NCI-H1105 treated with DMSO at 0.1 percent for 48 hours (cell line): ENCODE data around the gene KCNN2.
A peak's percentile ranks its signal among the peaks of the same experiment; 100 is the strongest.

Experiments used
- DNase-seq: peaks from one replicate; lab custom pipeline; 2025; lab: John Stamatoyannopoulos, UW

Gene KCNN2

DNA sequence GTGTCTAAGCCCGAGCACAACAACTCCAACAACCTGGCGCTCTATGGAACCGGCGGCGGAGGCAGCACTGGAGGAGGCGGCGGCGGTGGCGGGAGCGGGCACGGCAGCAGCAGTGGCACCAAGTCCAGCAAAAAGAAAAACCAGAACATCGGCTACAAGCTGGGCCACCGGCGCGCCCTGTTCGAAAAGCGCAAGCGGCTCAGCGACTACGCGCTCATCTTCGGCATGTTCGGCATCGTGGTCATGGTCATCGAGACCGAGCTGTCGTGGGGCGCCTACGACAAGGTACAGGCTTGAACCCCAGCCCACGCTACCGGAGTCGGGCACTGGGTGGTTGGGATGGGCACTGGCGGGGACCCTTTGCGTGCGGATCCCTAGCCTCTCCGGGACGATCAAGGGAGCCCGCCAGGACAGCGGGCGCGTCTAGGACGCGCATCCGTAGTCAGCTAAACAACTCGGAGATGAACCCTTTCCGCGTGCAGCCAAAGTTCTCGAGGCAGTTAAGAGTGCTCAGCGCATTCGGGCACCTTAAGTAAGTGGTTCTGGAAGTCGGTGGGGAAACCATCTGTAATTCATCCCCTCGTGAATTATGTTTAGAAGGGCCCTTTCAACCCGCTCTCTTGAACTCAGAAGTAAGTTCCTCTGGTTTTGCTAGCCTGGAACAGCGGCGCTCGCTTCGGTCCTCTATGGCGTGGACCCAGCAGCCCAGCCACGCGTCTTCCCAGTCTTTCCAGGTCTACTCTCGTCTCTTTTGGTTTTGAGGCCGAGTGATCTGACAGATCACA is 1.3 kb downstream of the KCNN2 start:
- no peak for DNase-seq

DNA sequence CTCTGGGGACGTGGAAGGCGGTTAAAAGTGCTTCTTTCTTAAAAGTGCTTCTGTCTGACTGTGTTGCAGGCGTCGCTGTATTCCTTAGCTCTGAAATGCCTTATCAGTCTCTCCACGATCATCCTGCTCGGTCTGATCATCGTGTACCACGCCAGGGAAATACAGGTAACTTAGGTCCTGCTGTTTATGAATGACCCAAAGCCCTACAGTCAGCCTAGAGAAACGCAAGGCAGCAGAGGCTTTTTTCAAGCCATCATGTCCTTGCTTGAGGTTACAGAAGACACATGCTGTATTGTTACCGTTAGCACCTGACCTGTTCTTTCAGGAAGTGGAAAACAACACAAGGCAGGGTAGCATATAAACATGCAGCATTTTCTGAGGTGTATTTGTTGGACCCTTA is 2.0 kb downstream of the KCNN2 start:
- DNase-seq = no peak

DNA sequence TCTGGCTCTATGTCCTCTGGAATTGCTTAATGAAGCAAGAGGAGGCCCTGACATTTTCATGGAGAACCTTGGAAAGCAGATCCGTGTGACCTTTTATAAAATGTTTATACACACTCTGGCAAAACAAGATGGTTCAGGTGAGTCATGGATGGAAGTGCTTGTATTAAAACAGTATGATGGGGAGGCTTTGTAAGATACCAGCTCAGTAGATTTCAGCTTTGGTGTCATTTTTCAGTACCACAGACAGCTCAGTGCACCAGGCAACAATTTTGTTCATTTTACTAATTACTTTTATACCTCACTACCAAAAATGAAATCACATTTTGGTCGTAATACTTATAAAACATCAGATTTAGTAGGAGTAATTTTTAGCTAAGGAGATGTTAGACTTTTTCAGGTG is 5.2 kb downstream of the KCNN2 start:
- no peak for DNase-seq

DNA sequence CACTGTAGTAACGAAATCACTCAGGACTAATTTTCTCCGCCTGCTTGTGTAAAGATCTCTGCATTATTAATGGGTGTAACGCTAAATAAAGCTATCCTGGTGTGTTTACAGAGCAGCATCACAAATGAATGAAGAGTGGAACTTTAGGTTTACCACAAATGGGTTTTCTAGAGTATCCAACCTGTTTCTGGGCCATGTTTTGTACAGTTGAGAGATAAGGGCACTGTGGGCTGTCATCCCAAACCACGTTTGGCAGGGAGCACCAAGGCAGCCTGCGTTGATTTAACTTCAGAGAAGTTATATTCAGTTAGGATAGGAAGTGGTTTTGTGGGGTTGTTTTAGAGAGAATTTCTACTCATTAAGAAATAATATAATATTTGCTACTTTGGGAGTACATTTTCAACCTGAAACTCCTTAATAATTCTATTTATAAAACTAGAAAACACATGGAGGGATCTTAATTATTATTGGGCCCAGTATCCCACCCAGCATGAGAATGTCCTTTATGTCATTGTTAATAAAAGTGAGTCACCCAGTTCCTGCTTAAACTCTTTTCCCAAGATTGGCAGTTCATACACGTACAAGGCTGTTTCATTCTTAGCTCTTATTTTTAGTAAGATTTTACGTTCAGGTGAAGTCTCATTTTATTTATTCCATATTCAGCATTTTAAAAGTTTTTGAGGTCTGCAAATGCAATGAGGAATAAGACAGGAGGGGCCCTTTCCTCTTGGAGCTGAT is 8.0 kb downstream of the KCNN2 start:
- no peak for DNase-seq

DNA sequence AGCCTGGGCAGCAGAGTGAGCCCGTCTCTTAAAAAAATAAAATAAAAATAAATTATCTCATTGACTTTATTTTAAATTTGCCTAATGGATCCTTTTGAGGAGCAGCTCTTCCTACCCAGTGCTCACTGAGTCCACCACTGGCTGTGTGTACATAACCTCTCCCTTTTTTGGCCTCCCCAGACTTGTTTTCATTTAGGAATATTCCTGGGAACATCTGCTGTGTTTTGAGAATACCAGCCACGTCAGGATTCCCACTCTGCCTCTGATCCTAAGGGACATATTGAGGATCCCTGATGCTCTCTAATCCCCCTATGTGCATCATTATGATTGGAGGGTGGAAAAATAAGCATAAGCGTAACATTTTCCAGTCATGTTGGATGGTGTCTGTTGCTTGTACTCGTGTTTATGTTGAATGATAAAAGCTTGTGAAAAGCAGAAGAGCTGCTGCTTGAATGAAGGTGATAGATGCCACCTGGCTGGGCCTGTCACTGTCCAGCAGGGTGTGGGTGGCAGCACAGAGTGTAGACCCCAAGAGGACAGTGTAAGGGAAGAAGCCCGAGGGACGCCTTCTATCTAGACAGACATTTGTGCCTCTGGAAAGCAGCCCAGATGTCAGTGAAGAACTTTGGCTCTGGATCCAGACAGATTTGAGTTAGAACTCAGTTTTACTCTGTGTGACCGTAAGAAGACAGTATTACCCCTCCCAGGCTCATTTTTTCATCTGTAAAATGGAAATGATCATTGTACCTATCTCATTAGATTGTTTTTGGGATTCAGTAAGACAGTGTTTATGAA is 15.4 kb downstream of the KCNN2 start:
- DNase-seq = no peak

DNA sequence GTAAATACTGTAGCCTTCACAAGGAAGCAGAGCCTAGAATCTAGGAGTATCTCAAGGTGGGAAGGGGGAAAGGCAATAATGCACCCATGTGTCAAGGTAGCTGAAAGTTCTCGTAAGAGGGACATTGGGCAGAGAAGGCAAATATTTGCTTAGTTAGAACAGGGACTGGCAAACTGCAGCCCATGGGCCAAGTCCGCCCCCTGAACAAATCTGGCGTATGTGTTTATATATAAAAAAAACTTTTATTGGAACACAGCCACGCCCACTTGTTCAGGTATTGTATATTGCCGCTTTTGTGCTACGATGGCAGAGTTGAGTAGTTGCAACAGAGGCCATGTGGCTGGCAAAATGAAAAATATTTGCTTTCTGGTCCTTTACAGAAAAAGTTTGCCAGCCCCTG is 16.1 kb downstream of the KCNN2 start:
- no peak for DNase-seq

DNA sequence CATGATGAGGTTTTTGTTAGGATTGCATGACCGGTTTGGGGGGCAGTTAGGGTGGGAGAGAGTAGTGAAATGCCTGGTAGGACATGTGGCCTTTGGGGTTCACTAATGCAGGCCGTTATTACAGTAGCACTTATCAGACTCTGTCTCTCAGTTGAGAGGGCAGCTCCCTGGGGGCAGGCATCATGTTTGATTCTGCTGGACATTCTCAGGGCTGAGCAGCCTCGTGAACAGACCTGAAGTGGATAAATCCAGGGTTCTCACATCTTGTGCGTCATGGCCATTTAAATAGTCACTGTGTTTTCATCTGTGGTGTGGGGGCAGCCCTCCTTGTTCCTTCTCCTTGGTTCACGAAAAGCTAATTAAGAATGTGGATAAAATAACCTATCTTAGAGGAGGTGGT is 18.9 kb downstream of the KCNN2 start:
- DNase-seq = no peak

DNA sequence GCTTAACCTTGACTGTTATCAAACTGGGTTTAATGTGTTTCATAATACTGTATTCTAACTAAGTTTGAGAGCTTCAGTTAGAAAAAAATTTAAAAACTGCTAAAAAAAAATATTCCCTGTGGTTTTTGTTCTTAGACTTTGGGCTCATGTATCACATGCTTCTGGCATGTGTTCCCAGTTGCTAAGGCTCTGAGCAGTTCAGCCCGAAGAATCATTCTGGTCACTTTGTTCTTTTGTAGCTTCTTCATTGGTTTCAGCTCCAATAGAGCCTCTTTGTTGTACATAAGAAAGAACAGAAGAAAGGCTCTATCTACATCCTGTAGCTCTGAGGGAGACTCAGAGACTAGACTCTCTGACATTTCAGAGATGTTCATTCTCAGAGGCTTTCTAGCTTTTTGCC is 25.6 kb downstream of the KCNN2 start:
- DNase-seq = no peak

DNA sequence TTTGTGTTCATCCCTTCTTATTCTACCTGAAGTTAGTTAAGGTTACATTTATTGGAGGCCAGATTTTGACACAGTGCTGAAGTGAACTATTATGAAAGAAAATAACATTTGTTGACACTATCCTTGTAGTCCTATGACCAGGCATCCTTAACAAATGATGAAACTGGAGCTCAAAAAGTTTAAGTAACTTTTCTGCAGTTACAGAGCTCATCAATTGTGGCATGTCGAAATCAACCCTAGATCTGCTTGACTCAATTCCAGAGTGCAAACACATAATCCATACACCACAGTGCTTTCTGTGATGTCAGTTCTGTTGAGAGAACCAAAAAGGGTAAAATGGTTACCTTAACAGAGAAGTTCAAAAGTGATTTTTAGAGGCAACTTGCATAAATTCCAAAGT is 28.6 kb downstream of the KCNN2 start:
- no peak for DNase-seq

DNA sequence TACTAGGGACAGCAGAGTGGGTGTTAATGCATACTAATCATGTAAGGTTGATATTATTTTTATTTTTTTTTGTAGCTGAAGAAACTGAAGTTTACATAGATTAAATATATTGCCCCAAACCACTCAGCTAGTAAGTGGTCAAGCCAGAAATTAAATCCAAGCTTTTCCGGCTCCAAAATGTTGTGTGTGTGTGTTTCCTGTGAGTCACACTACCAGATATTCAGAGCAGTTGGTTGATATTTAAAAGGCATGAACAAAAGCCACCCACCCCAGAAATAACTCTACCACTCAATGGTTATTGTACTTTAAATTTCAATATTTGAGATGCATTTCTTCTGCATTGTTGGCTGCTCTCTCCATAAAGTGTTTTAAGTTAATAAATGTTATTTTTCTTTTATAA is 29.5 kb downstream of the KCNN2 start:
- no peak for DNase-seq

DNA sequence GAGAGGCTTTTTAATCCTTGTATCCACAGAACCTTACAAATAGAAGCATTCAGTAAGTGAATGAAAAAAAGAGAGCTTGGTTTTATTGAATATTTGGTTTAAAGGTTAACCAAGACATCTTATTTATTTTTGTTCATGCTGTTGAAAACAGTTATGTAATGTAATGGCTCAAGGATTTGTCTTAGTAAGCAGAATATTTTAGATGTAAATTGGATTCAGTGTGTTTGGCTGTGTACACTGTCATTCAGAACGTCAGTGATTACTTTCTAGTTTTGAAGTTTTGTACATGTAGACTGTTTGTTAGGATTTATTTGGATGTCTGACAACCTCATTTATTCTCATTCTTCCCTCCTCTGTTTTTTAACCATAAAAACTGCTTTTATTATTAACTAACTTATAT is 31.3 kb downstream of the KCNN2 start:
- DNase-seq = no peak

DNA sequence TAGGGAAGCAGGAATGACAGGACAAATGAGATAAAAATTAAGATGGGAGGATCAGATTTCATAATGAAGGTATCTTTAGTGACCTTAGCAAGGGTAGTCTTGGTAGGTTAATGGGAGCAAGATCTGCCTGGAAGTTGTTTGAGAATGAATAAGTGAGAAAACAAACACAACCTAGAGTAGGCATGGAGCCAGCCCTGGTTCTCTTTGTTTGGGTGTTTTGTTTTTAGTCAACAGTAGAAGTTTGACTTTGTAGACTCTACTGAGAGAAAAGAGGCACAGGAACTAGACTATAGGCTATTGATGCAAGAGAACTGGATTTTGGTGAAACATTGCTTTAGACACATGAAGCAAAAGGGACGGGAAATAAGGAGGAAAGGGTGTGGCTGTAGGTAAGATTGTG is 40.3 kb downstream of the KCNN2 start:
- no peak for DNase-seq

DNA sequence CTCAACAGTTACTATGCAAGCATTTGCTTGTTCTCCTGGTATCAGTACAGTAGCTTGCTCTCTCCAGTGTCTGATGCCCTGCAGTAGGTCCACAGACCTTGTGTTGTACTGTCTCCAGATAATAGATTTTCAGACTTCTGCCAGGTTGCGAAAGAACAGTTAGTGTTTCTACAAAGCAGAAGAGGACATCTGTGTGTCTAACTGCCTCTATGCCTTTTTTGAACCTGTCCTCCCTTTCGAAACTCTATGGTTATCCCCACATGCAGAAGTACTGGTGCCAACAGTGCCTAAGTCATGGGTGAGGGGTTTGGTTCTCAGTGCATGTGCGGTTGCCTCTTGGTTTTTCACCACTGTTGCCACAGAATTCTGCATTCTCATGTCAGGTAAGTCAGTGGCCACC is 45.9 kb downstream of the KCNN2 start:
- DNase-seq = no peak

DNA sequence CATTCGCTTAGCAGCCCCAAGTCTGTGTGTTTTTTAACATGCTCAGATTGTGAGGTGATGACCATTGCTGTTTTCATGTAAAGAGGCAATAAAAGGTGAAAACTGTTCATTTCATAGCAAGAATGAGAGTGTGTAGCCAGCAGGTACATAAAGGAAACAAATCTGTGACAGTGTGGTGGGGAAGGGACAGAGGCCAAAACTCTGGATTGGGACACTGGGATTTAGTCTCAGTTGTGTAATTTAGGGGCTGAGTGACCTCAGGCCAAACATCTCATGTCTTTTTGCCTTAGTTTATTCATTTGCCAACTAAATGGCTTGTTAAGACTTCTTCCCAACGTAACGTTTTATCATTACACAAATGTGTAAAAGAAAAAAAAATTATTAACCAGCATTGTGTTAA is 47.0 kb downstream of the KCNN2 start:
- no peak for DNase-seq

DNA sequence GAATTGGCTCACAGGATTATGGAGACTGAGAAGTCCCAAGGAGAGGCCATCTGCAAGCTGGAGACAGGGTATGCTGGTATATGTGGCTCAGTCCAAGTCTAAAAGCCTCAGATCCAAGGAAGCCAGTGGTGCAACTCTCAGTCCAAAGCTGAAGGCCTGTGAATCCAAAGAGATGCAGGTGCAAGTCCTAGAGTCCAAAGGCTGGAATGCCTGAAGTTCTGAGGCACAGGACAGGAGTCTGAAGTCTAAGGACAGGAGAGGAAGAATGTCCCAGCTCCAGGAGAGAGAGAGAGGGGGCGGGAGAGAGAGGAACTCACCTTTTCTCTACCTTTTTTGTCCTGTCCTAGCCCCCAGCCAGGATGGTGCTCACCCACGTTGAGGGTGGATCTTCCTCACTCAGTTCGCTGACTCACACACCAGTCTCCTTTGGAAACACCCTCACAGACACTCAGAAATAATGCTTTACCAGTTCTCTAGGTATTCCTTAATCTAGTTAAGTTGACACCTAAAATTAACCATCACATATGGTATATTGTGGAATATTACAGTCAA is 49.6 kb downstream of the KCNN2 start:
- no peak for DNase-seq

DNA sequence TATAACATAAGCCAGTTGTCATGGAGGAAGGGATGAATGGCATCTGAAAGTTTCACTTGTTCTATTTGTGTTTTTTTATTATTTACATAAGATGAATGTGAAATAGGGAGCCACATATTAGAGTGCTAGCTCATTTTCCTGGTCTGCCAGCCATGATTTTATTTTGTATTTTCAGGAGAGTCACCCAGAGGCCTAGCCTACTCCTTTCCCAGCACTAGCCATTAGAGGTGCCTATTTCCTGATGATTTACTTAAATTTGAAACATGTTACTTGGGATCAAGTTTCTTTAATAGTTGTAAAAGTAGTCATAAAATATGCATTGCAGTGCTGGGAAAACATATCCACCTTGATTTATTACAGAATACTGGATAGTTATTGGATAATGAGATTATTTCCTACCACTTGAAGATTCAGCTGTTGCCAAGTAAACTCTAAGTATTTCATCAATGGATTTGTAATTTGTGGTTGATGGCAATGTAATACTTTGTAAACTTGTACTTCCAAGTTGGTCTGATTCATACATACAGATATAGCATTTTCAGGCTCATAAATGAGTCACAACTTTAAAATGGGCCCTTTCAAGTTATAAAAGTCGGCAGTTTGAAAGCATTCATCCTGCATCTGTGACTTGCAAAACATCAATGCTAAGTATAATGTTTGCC is 50.8 kb downstream of the KCNN2 start:
- peak; percentile 54 for DNase-seq

DNA sequence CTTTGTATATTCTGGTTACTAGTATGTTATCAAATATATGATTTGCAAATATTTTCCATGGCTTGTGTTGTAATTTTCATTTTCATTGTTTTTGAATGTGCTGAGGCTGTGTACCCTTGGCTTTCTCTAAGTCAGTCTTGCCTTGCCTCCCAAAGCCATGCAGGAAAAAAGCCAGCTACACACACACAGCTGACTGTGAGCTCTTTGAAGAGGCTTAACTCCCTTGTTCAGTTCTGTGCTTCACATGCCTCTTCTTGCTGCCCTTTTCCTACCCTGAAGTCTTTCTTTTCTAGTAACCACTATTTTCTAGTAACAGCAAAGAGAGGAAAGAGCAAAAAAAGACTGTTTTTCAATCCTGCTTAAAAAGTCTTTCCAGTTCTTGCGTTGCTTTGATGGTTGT is 53.9 kb downstream of the KCNN2 start:
- DNase-seq = no peak

DNA sequence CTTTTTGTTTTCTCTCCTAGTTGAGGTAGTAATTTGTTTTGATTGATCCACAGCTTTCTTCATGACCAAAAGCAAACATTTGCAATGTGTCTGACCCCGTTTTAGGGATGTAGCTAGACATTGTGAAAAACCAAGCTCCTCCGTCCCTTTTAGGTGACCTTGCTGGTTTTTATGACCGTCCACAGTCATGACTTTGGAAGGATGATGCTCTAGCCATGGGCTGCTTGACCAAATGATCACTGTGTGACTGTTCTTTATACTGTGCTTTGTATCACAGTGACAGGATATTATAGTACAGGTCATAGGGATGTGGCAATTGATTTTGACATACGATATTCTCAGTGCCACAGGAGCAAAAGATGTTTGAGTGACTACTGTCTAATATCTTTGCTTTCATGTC is 54.4 kb downstream of the KCNN2 start:
- DNase-seq = no peak

DNA sequence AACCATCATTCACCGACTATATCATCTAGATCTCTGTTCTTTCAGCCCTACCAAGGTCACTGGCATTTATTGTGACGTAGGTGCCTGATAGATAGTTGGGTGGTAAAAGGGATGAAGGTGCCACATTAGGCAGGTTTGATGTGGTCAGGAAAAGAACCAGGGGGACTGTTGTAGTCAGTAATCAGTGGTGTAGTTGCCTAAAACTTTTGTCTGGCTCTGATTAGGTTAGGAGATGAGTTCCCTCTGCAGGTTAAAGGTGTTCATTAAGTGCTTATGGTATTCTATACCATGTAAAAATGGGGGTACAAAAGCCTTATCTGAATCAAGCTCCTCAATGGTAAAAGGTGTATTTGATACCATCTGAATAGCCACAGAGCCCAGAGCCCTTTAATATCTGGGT is 55.6 kb downstream of the KCNN2 start:
- no peak for DNase-seq

DNA sequence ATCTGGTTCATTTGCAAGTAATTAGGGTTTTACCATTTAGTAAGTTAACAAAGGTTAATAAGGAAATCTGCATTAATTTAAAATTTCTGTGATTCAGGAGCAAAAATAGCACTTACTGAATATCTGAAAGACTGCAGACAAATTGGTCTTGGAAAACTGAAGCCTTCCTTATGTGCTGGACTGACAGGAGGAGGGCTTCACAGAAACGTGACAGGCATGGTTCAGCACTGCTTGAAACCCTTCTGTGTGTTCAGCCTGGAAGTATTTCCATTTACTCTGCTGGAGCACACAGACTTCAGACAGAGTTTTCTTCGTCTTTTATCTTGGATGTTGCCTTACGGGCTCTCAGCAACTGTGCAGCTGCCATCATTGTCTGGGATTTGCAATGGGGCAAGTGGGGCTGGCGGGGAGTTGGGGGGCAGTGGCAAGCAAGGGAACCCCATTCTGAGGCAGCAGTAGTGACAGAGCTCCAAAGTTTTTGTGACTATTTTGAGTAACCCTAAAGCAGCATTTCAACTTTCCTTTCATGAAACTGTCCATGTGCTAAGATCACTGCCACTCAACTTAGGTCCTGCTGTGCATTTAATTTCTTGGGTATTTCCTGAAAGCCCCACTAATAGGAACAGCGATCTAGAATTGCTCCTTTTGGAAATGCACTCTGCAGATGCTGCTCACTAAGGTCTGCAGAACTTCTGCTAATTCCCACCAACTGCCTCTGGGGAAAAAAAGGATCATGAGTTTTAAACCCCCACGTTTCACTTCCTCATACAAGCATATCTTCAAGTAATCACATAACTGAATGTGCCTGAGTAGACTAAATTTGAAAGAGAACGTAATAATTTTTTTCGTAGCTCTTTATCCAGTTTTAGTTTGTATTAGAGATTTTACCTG is 56.6 kb downstream of the KCNN2 start:
- DNase-seq = no peak

DNA sequence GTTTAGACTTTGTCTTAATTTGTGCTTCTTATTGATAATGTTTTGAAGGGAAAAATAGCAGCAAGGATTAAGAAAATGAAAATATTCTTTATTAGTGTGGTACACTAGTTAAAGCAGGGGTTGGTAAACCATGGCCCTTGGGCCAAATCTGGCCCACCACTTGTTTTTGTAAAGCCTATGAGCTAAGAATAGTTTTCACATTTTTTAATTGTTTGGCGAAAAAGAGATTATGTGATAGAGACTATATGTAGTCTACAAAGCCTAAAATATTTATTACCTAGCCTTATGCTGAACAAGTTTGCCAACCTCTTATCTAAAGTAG is 57.2 kb downstream of the KCNN2 start:
- no peak for DNase-seq
